Measurements from ENCODE around the gene PTPRM.

DNA sequence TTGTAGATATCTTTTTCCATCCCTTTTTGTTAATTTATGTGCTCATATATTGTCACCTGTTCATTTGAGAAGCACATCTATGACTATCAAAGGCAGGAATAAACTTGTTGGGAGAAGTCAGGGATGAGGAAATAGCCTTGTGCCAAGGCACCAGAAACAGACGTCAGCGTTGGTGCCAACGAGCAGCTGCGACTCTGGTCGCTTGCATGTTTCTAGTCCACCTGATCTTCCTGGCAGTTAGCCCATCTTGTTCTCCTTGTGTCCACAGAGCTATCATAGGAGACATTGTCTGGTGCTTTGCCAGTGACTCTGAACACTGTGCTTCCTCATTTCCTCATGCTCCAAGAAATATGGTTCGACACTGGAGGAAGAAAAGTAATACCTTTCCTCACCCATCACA is 374.4 kb downstream of the PTPRM start:
- no peak for TF ChIP-seq ARNTL (CRISPR knock-in tag; IDR thresholded peaks at IDR 0.05; ENCODE audit: borderline replicate concordance, low read depth)
- TF ChIP-seq ZFP30 (CRISPR knock-in tag; IDR thresholded peaks at IDR 0.05) = no peak
- TF ChIP-seq BACH2 (CRISPR knock-in tag; IDR thresholded peaks at IDR 0.05; ENCODE audit: borderline replicate concordance) = no peak
- TF ChIP-seq ZNF70 (CRISPR knock-in tag; IDR thresholded peaks at IDR 0.05) = no peak
- TF ChIP-seq ZNF565 (CRISPR knock-in tag; conservative IDR thresholded peaks at IDR 0.05; ENCODE audit: low read depth) = no peak
- TF ChIP-seq ZC3H10 (CRISPR knock-in tag; IDR thresholded peaks at IDR 0.05) = no peak
- no peak for TF ChIP-seq RARB (CRISPR knock-in tag; IDR thresholded peaks at IDR 0.05)
- TF ChIP-seq ISL1 (CRISPR knock-in tag; IDR thresholded peaks at IDR 0.05) = no peak
- no peak for TF ChIP-seq OSR1 (CRISPR knock-in tag; IDR thresholded peaks at IDR 0.05)
- no peak for TF ChIP-seq CREB5 (CRISPR knock-in tag; IDR thresholded peaks at IDR 0.05; ENCODE audit: low read depth)
- no peak for TF ChIP-seq ZFP3 (CRISPR knock-in tag; IDR thresholded peaks at IDR 0.05)
- peak; percentile 37; the same call in 1 of the 2 replicates for TF ChIP-seq TCF4 (CRISPR knock-in tag; IDR thresholded peaks at IDR 0.05; ENCODE audit: borderline replicate concordance)

Measured in SK-N-SH treated with all-trans-retinoic acid at 6 μM for 48 hours (cell line).